ENCODE measurements around the gene RAB19. TPM values are rescaled to one million over a fixed set of nuclear protein-coding genes. Genes with fewer than 3 reads are reported as not detected.

Gene RAB19
- total and polyA plus RNA-seq, 9 of the 15 experiments (the other 6 are each of a cell fraction or from before 2014, with no cell fraction given) = not detected

- no peak for TF ChIP-seq ZBTB2 (IDR thresholded peaks at IDR 0.05)
- TF ChIP-seq TRIM24 (IDR thresholded peaks at IDR 0.05) = peak in 1 of 2 experiments; percentile 9; a peak in 1 of 4 replicates
- TF ChIP-seq ZNF175 (CRISPR knock-in tag; IDR thresholded peaks at IDR 0.05; ENCODE audit: low read depth) = no peak
- TF ChIP-seq SAFB2 (IDR thresholded peaks at IDR 0.05; ENCODE audit: borderline replicate concordance, low read depth, low read length, severe bottlenecking) = no peak
- 0 out of 2 replicates have a peak, but pooled peaks have one; percentile 42 for TF ChIP-seq HDGF (IDR thresholded peaks at IDR 0.05)
- TF ChIP-seq TCF3 (CRISPR knock-in tag; IDR thresholded peaks at IDR 0.05) = peak; percentile 35; the same call in 1 of the 2 replicates
- TF ChIP-seq, protein P1, sequence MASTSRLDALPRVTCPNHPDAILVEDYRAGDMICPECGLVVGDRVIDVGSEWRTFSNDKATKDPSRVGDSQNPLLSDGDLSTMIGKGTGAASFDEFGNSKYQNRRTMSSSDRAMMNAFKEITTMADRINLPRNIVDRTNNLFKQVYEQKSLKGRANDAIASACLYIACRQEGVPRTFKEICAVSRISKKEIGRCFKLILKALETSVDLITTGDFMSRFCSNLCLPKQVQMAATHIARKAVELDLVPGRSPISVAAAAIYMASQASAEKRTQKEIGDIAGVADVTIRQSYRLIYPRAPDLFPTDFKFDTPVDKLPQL (IDR thresholded peaks at IDR 0.05; ENCODE audit: extremely low read depth, insufficient read length) = no peak
- TF ChIP-seq SAFB (IDR thresholded peaks at IDR 0.05; ENCODE audit: borderline replicate concordance, low read depth, low read length) = no peak
- TF ChIP-seq ZNF3 (CRISPR knock-in tag; IDR thresholded peaks at IDR 0.05) = no peak
- TF ChIP-seq, protein P2, sequence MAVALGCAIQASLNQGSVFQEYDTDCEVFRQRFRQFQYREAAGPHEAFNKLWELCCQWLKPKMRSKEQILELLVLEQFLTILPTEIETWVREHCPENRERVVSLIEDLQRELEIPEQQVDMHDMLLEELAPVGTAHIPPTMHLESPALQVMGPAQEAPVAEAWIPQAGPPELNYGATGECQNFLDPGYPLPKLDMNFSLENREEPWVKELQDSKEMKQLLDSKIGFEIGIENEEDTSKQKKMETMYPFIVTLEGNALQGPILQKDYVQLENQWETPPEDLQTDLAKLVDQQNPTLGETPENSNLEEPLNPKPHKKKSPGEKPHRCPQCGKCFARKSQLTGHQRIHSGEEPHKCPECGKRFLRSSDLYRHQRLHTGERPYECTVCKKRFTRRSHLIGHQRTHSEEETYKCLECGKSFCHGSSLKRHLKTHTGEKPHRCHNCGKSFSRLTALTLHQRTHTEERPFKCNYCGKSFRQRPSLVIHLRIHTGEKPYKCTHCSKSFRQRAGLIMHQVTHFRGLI (CRISPR knock-in tag; IDR thresholded peaks at IDR 0.05) = no peak
- TF ChIP-seq ZNF143 (CRISPR knock-in tag; IDR thresholded peaks at IDR 0.05) = peak; percentile 98
- TF ChIP-seq CTBP1 (IDR thresholded peaks at IDR 0.05; ENCODE audit: borderline replicate concordance) = peak; percentile 71; the same call in 1 of the 2 replicates
- TF ChIP-seq CC2D1A (IDR thresholded peaks at IDR 0.05) = no peak
- TF ChIP-seq, protein P3, sequence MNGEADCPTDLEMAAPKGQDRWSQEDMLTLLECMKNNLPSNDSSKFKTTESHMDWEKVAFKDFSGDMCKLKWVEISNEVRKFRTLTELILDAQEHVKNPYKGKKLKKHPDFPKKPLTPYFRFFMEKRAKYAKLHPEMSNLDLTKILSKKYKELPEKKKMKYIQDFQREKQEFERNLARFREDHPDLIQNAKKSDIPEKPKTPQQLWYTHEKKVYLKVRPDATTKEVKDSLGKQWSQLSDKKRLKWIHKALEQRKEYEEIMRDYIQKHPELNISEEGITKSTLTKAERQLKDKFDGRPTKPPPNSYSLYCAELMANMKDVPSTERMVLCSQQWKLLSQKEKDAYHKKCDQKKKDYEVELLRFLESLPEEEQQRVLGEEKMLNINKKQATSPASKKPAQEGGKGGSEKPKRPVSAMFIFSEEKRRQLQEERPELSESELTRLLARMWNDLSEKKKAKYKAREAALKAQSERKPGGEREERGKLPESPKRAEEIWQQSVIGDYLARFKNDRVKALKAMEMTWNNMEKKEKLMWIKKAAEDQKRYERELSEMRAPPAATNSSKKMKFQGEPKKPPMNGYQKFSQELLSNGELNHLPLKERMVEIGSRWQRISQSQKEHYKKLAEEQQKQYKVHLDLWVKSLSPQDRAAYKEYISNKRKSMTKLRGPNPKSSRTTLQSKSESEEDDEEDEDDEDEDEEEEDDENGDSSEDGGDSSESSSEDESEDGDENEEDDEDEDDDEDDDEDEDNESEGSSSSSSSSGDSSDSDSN (IDR thresholded peaks at IDR 0.05; ENCODE audit: borderline replicate concordance in 1 of 2, low read depth in 2 of 2, low read length in 2 of 2) = peak; percentile 24 to 82; a peak in 1 of 4 replicates
- no peak for TF ChIP-seq TFAM (CRISPR knock-in tag; conservative IDR thresholded peaks at IDR 0.05)
- TF ChIP-seq RBBP5 (IDR thresholded peaks at IDR 0.05; ENCODE audit: borderline replicate concordance, insufficient read depth, low read length, poor library complexity, severe bottlenecking) = peak; percentile 89
- peak; percentile 87 for TF ChIP-seq SAP30 (IDR thresholded peaks at IDR 0.05; ENCODE audit: borderline replicate concordance, insufficient read depth, low read depth, low read length, poor library complexity, severe bottlenecking)
- no peak for TF ChIP-seq BCOR (IDR thresholded peaks at IDR 0.05)
- TF ChIP-seq CHD1 (IDR thresholded peaks at IDR 0.05; ENCODE audit: low read length) = peak; percentile 46
- 0 out of 2 replicates have a peak, but pooled peaks have one; percentile 54 for TF ChIP-seq ZNF431 (CRISPR knock-in tag; IDR thresholded peaks at IDR 0.05)
- TF ChIP-seq SMARCA5 (IDR thresholded peaks at IDR 0.05) = no peak
- TF ChIP-seq PML (IDR thresholded peaks at IDR 0.05; ENCODE audit: low read length) = peak; percentile 78; the same call in 1 of the 2 replicates
Measured at GRCh38 chr7:140397784-140398750, 5.8 kb upstream of the RAB19 start, which contains the start of gene SLC37A3 (continued).
